Liver (tissue), 9 donors: ENCODE results near the gene DHPS. TPM values are rescaled to one million over a fixed set of nuclear protein-coding genes. Genes with fewer than 3 reads are reported as not detected.

Source experiments
- DNase-seq: peaks from one replicate; pipeline ENCODE4 v3.0.0-alpha.2; 2017; ENCODE audit warnings: low spot score
- H3K27ac ChIP-seq, 2 donors: one replicate each; pipeline ENCODE4 v1.7.0; 2013; ENCODE audit warnings: inconsistent platforms in 2 of 2, low read length in 2 of 2, control low read depth in 1 of 2, low read depth in 1 of 2, mild to moderate bottlenecking in 1 of 2
- H3K27me3 ChIP-seq, 4 donors: one replicate each; pipeline versions ENCODE4 v1.6.1 to v1.7.0; 2013; ENCODE audit warnings: low read length in 3 of 4, inconsistent platforms in 1 of 4, mild to moderate bottlenecking in 1 of 4, moderate library complexity in 1 of 4; ENCODE audit not compliant: control insufficient read depth in 4 of 4, insufficient read depth in 4 of 4
- H3K36me3 ChIP-seq, 4 donors: one replicate each; pipeline versions ENCODE4 v1.6.1 to v1.7.0; 2013; ENCODE audit warnings: low read length in 3 of 4, mild to moderate bottlenecking in 3 of 4, low read depth in 1 of 4, moderate library complexity in 1 of 4; ENCODE audit not compliant: control insufficient read depth in 4 of 4, insufficient read depth in 3 of 4
- H3K4me1 ChIP-seq, 4 donors: one replicate each; pipeline versions ENCODE4 v1.6.1 to v1.7.0; 2013; ENCODE audit warnings: low read length in 3 of 4, mild to moderate bottlenecking in 3 of 4, moderate library complexity in 1 of 4; ENCODE audit not compliant: control insufficient read depth in 4 of 4, insufficient read depth in 4 of 4
- H3K4me3 ChIP-seq, 3 donors: one replicate each; pipeline versions ENCODE4 v1.6.1 to v1.7.0; 2013; ENCODE audit warnings: low read length in 3 of 3, control low read depth in 1 of 3, low read depth in 1 of 3, mild to moderate bottlenecking in 1 of 3
- H3K9ac ChIP-seq, 2 donors: one replicate each; pipeline ENCODE4 v1.7.0; 2013; ENCODE audit warnings: low read length in 2 of 2, mild to moderate bottlenecking in 2 of 2, moderate library complexity in 2 of 2, control low read depth in 1 of 2, low read depth in 1 of 2
- H3K9me3 ChIP-seq, 4 donors: one replicate each; pipeline versions ENCODE4 v1.6.1 to v1.7.0; 2013; ENCODE audit warnings: low read length in 3 of 4; ENCODE audit not compliant: control insufficient read depth in 4 of 4
- ATF3 ChIP-seq: IDR thresholded peaks from 2 replicates; pipeline ENCODE4 v1.6.1; 2016; ENCODE audit warnings: antibody characterized with exemption
- CTCF ChIP-seq: fragments of 150-350 bp; IDR thresholded peaks from 2 replicates; pipeline ENCODE4 v1.5.1; 2017; ENCODE audit warnings: improper control_type of control experiment, low read depth, low read length; ENCODE audit not compliant: missing input control
- EGR1 ChIP-seq, 2 donors: IDR thresholded peaks; 2 replicates each; pipeline ENCODE4 v1.6.1; 2016 to 2018; ENCODE audit warnings: antibody characterized with exemption in 2 of 2, low read depth in 2 of 2
- FOXA1 ChIP-seq: IDR thresholded peaks from 2 replicates; pipeline ENCODE4 v1.6.1; 2016; ENCODE audit warnings: antibody characterized with exemption
- GABPA ChIP-seq, 2 donors: IDR thresholded peaks in 1 of 2; conservative IDR thresholded peaks in 1 of 2; 2 replicates each; pipeline ENCODE4 v1.6.1; 2016; ENCODE audit warnings: antibody characterized with exemption in 2 of 2, mild to moderate bottlenecking in 1 of 2, moderate library complexity in 1 of 2
- HNF4A ChIP-seq, 2 donors: conservative IDR thresholded peaks; 2 replicates each; pipeline ENCODE4 v1.6.1; 2016; ENCODE audit warnings: antibody characterized with exemption in 2 of 2, mild to moderate bottlenecking in 2 of 2
- HNF4G ChIP-seq: IDR thresholded peaks from 2 replicates; pipeline ENCODE4 v1.6.1; 2016; ENCODE audit warnings: antibody characterized with exemption
- MAX ChIP-seq: IDR thresholded peaks from 2 replicates; pipeline ENCODE4 v1.6.1; 2016; ENCODE audit warnings: antibody characterized with exemption
- REST ChIP-seq: IDR thresholded peaks from 2 replicates; pipeline ENCODE4 v1.6.1; 2016; ENCODE audit warnings: antibody characterized with exemption, mild to moderate bottlenecking
- RXRA ChIP-seq, 2 donors: IDR thresholded peaks; 2 replicates each; pipeline ENCODE4 v1.6.1; 2017 to 2018; ENCODE audit warnings: antibody characterized with exemption in 2 of 2, mild to moderate bottlenecking in 1 of 2
- SP1 ChIP-seq: IDR thresholded peaks from 2 replicates; pipeline ENCODE4 v1.6.1; 2018; ENCODE audit warnings: antibody characterized with exemption, mild to moderate bottlenecking
- TAF1 ChIP-seq: conservative IDR thresholded peaks from 2 replicates; pipeline ENCODE4 v1.6.1; 2016; ENCODE audit warnings: antibody characterized with exemption, mild to moderate bottlenecking
- YY1 ChIP-seq: IDR thresholded peaks from 2 replicates; pipeline ENCODE4 v1.6.1; 2016; ENCODE audit warnings: antibody characterized with exemption, mild to moderate bottlenecking
- ZBTB33 ChIP-seq: IDR thresholded peaks from 2 replicates; pipeline ENCODE4 v1.6.1; 2016; ENCODE audit warnings: antibody characterized with exemption
- WGBS: extraction: QIAGEN DNeasy Blood & Tissue Kit; methylation state at CpG from one replicate; pipeline ENCODE4 v1.1.7; 2013; 5-methylcytosine and 5-hydroxymethylcytosine counted together
- polyA plus RNA-seq, 2 donors: library from polyadenylated mRNA; stranded (reverse) in 1 of 2; unstranded in 1 of 2; fragments of 200-250 nt in 1 of 2; fragments of >200 nt in 1 of 2; fragmentation: Nextera tagmentation in 1 of 2; extraction: Ambion mirVana in 1 of 2; gene quantifications; one replicate each; pipeline versions ENCODE4 v1.2.1 to v1.2.3, GENCODE V29; 2013 to 2015
- total RNA-seq, 2 donors: library from RNA; depleted of rRNA; stranded (reverse); fragments of >200 nt; gene quantifications; one replicate each; pipeline ENCODE4 v1.2.3, GENCODE V29; 2014
- donor health status: healthy.
- donor health status: healthy.
- donor health status: healthy.
- donor health status: healthy.
- donor health status: healthy.

DHPS gene
- total and polyA plus RNA-seq, 4 donors, result 29.1 to 53.9 (median 42.6) TPM

GRCh38 chr19:12666265-12667048 lies 15.2 kb downstream of the DHPS start, which contains the start of the genes MAN2B1 and WDR83:
Gene MAN2B1 (minus strand): TSS chr19:12666742. CDS start chr19:12666701, 41 bp downstream.
Gene WDR83 (plus strand): TSS chr19:12666807. CDS start chr19:12669791, 2,984 bp downstream.
- Histone ChIP-seq H3K27ac (peak within 1 kb of the TSS; percentile 12 to 29), H3K36me3 (peaks cover 0 to 13% (median 5%) of the 10 kb centered on the region in 4 donors), H3K4me3 (peak within 1 kb of the TSS; percentile 65 to 77 (median 65)), H3K27me3 (no peaks in the 10 kb centered on the region), H3K9me3 (no peaks in the 10 kb centered on the region), H3K9ac (peak within 1 kb of the TSS; percentile 62 to 76), H3K4me1 (peaks cover 19 to 46% (median 41%) of the 10 kb centered on the region in 4 donors)
- WGBS, result 2% methylated on average over 46 of the region's 46 CpGs
- peak; percentile 88 for DNase-seq
- peak; percentile 44 for TF ChIP-seq SP1
- no peak for TF ChIP-seq FOXA1
- TF ChIP-seq REST, result no peak
- TF ChIP-seq TAF1, result no peak
- no peak for TF ChIP-seq HNF4G
- TF ChIP-seq GABPA (IDR thresholded peaks at IDR 0.05 in 1 of 2, conservative IDR thresholded peaks at IDR 0.05 in 1 of 2), result no peak

- DNase-seq, result no peak
- peaks cover 18 to 46% (median 39%) of the 10 kb centered on the region in 4 donors for H3K4me1 ChIP-seq
- no peaks in the 10 kb centered on the region for H3K27me3 ChIP-seq
- H3K9ac ChIP-seq, result peak overlapping the region; percentile 20 to 51
- no peaks in the 10 kb centered on the region for H3K9me3 ChIP-seq
- 56% methylated on average over 12 of the region's 12 CpGs for WGBS
- peak overlapping the region in 1 of 2 donors; percentile 29 for H3K27ac ChIP-seq
- peak overlapping the region; percentile 63 to 77 (median 65) for H3K4me3 ChIP-seq
- TF ChIP-seq MAX (no peak), CTCF (no peak), HNF4A (conservative IDR thresholded peaks at IDR 0.05) (no peak), RXRA (IDR thresholded peaks at IDR 0.05) (no peak), EGR1 (IDR thresholded peaks at IDR 0.05; ENCODE audit: low read depth in 2 of 2) (no peak), HNF4G (no peak), REST (no peak), ATF3 (no peak), ZBTB33 (no peak), YY1 (no peak)
- H3K36me3 ChIP-seq, result peaks cover 0 to 19% (median 11%) of the 10 kb centered on the region in 4 donors
Observed at GRCh38 chr19:12665671-12666264, 15.9 kb downstream of the DHPS start.
